C4-2B (cell line): ENCODE results near the gene DSC1.

ENCODE experiments used
- H3K27ac ChIP-seq: fragments of 450-650 bp; 2 replicates; pipeline ENCODE4 v1.5.1; 2017
- ZFX ChIP-seq: fragments of 450-650 bp; IDR thresholded peaks from 2 replicates; pipeline ENCODE4 v1.6.1; 2017
- TF ChIP-seq, protein P1 (sequence below): fragments of 450-650 bp; conservative IDR thresholded peaks from 2 replicates; pipeline ENCODE4 v1.5.1; 2017; ENCODE audit warnings: mild to moderate bottlenecking

DSC1 gene

DNA sequence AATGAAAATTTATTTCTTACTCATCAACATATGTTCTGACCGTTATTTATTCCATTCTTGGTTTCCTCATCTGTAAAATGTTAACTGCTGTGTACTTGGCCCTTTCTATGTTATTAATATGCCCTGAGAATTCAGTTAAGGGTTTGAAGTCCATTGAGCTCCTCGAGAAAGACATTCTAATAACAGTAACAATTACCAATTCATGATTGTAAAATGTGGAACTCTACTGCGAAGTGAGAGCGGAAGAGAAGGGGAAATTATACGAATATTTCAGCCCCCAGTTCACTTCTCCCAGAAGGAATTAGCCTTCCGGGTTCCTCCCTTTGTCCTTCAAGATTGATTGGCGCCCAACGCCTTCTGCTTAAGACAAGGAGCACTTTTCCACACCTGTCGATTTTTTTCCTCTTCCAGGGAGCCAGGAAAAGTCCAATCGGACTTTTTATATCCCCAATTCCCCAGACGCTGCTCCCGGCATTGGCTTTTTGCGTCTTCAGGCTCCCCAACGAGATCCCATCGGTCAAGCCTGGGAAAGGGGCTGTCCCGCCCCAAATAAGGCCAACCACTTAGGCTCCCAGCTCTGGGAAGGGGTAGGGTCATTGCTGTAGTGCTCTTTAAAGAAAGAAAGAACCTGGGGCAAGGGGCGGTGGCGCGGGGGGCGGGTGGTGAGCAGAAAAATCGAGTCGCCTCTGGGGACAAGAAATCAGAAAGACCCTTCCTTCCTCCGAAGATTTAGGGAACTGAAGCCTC is 62.0 kb downstream of the DSC1 start:
- H3K27ac ChIP-seq, result peak overlapping the region; percentile 92

DNA sequence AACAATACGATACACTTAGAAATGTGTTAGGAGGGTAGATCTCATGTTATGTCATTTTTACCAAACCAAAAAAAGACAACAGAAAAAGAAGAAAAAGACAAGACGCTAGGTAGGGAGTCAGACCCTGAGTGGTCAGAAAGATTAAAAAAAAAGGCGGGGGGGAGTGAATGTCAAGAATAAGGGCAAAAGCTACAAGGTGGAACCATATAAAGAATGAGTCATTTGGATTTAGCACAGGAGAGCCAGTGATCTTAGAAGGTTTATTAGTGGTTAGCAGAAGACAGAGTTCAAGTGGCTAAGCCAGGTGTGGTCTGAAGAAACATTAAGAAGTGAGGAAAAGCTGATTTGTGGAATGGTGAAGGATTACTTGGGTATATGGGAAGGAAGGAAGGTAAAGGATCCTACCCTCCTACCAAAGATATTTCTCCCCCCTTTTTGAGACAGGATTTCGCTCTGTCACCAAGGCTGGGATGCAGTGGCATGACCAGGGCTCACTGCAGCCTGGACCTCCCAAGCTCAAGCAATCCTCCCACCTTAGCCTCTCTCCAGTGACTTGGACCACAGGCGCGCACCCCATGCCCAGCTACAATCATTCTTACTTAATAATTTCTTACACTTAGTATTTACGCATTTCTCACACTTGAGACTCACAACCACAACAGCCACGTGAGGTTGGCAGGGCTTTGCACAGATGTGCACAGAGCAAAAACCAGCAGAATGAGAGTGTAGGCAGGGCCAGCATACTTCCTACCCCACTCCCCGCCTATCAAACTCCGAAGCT is 63.0 kb downstream of the DSC1 start:
- H3K27ac ChIP-seq, result peak overlapping the region; percentile 19; the same call in 1 of the 2 replicates
- no peak for TF ChIP-seq ZFX
- TF ChIP-seq, protein P1, sequence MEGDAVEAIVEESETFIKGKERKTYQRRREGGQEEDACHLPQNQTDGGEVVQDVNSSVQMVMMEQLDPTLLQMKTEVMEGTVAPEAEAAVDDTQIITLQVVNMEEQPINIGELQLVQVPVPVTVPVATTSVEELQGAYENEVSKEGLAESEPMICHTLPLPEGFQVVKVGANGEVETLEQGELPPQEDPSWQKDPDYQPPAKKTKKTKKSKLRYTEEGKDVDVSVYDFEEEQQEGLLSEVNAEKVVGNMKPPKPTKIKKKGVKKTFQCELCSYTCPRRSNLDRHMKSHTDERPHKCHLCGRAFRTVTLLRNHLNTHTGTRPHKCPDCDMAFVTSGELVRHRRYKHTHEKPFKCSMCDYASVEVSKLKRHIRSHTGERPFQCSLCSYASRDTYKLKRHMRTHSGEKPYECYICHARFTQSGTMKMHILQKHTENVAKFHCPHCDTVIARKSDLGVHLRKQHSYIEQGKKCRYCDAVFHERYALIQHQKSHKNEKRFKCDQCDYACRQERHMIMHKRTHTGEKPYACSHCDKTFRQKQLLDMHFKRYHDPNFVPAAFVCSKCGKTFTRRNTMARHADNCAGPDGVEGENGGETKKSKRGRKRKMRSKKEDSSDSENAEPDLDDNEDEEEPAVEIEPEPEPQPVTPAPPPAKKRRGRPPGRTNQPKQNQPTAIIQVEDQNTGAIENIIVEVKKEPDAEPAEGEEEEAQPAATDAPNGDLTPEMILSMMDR, result no peak

More for the DNA sequence above, 62.0 kb downstream of the DSC1 start:
- TF ChIP-seq ZFX, result no peak
- TF ChIP-seq, protein P1, result no peak

DNA sequence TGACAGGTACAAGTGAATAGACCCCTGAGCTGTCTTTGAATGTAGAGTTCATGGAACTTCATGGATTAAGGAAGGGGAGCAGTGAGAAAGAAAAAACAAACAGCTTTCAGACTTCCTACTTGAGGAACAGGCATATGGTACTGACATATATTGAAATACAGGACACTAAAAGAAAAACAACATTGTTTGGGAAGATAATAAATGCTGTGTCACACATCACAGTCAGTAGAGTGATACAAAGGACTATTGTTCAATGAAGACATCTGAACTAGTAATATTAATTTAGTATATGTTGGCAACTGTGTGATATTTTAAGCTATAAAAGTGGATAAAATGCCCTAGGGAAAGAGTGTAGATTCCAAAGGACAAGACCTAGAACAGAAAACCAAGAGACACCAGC is 63.8 kb downstream of the DSC1 start:
- H3K27ac ChIP-seq, result no peak overlapping the region
- TF ChIP-seq ZFX, result no peak
- TF ChIP-seq, protein P1, result no peak

DNA sequence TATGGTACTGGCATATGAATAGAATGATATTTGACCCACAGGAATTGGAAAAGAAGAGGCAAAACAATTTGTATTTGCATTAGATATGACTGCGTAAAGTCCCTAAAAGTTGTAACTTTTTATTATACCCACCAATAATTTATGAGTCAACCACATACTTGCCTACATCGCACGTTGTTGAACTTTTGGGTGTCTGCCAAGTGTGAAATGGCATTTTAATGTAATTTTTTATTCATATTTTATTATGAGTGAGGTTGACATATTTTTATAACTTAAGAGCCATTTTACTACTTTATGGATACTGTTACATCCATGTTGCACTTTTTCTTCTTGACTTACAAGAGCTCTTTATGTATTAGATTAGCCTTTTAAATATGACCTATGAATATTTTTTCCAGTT is 65.0 kb downstream of the DSC1 start:
- no peak overlapping the region for H3K27ac ChIP-seq
- TF ChIP-seq, protein P1, result no peak
- TF ChIP-seq ZFX, result no peak

DNA sequence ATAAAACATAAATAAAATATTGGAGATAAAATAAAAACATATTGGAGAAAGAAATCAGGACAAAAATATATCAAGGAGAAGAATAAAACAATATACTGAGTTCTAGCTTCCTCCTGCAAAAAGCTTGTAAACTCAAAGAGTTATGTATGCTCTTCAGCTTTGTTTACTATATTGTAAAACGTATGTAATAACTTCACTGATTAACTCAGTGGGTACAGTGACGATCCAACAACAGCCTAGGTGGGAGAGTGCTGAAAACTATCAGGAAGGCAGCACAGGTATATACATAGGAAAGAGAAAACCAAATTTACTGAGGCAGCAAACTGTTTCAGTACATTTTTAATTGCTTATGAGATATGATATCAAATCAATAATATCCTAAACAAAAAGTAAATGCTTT is 68.8 kb downstream of the DSC1 start:
- H3K27ac ChIP-seq, result no peak overlapping the region
- no peak for TF ChIP-seq ZFX
- TF ChIP-seq, protein P1, result no peak

DNA sequence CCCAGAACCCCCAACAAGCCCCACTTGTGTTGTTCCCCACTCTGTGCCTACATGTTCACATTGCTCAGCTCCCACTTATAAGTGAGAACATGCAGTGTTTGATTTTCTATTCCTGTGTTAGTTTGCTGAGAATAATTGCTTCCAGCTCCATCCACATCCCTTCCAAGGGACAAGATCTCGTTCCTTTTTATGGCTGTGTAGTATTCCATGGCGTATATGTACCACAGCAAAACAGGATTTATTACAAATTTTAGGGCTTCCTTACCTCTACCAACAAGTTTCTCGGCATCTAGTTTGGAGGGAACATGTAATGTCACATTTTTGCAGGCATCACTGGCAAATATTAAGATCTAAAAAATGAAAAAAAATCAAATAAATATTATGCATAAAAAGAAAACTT is 69.4 kb downstream of the DSC1 start:
- no peak overlapping the region for H3K27ac ChIP-seq
- TF ChIP-seq, protein P1, result no peak
- no peak for TF ChIP-seq ZFX

DNA sequence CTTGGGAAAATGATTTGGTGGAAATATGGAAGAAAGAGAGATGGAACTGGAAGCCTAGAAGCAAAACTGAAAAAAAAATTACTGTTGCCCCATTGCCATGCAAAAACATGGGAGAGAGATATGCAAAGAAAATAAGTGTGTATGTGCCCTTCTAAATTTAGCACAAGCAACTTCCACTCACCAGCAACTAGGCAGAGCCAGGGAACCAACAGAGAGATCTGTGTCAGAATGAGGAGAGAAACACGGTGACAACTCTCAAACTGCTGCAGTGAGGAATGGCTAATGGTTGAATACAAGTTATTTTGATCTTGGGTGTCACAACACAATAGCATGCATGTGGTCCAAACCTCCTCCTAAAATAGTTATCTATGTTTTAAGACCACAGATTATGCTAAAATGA is 71.3 kb downstream of the DSC1 start:
- H3K27ac ChIP-seq, result no peak overlapping the region
- no peak for TF ChIP-seq ZFX
- TF ChIP-seq, protein P1, result no peak
